Fibroblast of villous mesenchyme (primary cell): Measurements from ENCODE around the gene ARCN1. TPM values are rescaled to one million over a fixed set of nuclear protein-coding genes. Genes with fewer than 3 reads are reported as not detected.

Source experiments
- DNase-seq: peaks from one replicate; pipeline ENCODE4 v3.0.0-alpha.2; 2010; ENCODE audit warnings: low read depth
- H3K4me3 ChIP-seq: 2 replicates; pipeline ENCODE4 v1.5.1; 2011; ENCODE audit warnings: low read depth, mild to moderate bottlenecking, low read length
- CTCF ChIP-seq: IDR thresholded peaks from 2 replicates; pipeline ENCODE4 v1.5.1; 2012; ENCODE audit warnings: low read depth, mild to moderate bottlenecking, low read length; ENCODE audit not compliant: insufficient read depth
- total RNA-seq: library from RNA; depleted of rRNA; stranded (reverse); fragments of >200 nt; gene quantifications from 2 replicates; pipeline ENCODE4 v1.2.3, GENCODE V29; 2012

The ARCN1 gene
- total RNA-seq, 1 donor: 248 TPM

DNA sequence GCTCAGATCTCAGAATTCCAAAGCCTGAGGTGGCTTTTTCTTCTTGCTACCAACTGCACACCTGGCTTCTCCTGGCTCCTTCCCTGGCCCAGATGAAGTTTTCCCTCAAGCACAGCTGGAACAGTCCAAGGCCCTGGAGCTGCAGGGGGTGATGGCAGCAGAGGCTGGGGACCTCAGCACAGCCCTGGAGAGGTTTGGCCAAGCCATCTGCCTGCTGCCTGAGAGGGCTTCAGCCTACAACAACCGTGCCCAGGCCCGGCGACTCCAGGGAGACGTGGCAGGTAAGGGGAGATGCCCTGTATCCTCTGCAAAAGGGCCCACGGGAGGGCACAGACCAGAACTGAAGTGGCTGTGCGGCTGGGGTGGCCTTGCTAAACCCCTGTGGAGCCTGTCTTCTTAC lies 43.7 kb upstream of the ARCN1 start:
- no peak for TF ChIP-seq CTCF
- no peak for DNase-seq
- H3K4me3 ChIP-seq: no peak overlapping the region

DNA sequence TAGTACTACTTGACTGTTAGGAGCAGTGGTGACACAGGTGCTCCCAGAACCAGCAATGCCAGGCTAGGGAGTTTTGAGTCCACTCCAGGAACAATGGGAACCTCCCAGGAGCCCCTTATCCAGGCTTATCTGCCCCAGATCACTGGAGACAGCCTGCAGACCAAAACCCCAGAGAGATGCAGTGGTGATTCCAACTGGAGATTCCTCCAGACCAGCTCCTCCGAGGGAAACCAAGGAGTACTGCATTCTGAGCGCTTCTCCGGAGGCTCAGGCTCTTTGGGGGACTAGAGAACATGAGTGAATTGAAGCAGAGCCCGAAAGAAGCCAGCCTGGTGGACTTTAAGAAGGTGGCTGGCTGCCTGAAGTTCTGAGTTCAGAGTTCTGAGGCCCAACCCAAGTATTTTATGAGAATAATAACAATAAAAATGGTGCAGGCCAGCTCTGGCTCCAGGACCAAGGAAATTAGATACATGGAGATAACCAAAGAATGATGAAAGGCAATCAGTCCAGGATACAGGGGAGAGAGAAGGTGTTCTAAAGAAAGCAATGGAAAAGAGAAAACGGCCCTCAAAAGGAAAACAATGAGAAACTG lies 42.5 kb upstream of the ARCN1 start:
- TF ChIP-seq CTCF: no peak
- H3K4me3 ChIP-seq: peak overlapping the region; percentile 71
- no peak for DNase-seq

GRCh38 chr11:118530180-118530682 lies 42.0 kb upstream of the ARCN1 start:
- peak overlapping the region; percentile 71 for H3K4me3 ChIP-seq
- TF ChIP-seq CTCF: no peak
- no peak for DNase-seq

DNA sequence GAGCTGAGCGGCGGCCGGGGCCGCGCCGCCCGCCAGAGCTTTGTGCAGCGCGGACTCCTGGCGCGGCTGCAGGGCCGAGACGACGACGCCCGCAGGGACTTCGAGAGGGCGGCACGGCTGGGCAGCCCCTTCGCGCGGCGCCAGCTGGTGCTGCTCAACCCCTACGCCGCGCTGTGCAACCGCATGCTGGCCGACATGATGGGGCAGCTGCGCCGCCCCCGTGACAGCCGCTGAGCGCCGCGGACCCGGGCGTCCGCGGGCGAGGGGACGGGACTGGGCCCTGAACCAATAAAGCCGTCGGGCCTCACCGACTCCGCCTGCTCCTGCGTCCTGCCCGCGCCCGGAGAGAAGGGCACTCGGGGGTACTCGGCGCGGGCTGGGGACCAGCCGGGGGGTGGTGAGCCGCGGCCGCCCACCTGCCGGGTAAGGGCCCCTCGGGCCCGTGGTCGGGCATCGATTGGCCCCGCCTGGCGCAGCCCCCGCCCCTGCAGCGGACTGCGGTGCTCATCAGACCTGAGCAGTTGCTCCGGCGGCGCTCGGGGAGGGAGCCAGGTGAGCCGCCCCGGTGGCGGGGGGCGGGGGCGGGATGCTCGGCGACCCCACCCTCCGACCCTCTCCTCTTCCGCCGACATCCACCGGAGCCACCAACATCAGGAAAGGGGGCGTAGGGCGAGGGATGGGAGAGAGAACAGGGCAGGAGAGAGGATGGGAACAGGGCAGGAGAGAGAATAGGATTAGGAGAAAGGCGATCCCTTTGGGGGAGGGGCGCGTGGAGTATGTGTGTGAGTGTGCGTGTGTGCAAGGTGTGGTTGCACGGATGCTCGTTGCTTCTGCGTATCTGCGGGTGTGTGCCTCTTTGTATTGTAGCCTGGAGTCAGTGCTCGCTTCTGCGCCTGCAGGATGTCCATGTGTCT lies 41.3 kb upstream of the ARCN1 start, which contains the start of gene TMEM25:
Gene TMEM25 (plus strand): TSS at position 510 of the 914 bp plus-strand sequence. CDS start 610 bp downstream, outside the sequence.
- peak; percentile 47 for DNase-seq
- no peak for TF ChIP-seq CTCF
- H3K4me3 ChIP-seq: peak within 1 kb of the TSS; percentile 71

- no peak for DNase-seq
- H3K4me3 ChIP-seq: peak overlapping the region; percentile 71
- no peak for TF ChIP-seq CTCF
Observed at GRCh38 chr11:118531597-118532084, 40.6 kb upstream of the ARCN1 start.

DNA sequence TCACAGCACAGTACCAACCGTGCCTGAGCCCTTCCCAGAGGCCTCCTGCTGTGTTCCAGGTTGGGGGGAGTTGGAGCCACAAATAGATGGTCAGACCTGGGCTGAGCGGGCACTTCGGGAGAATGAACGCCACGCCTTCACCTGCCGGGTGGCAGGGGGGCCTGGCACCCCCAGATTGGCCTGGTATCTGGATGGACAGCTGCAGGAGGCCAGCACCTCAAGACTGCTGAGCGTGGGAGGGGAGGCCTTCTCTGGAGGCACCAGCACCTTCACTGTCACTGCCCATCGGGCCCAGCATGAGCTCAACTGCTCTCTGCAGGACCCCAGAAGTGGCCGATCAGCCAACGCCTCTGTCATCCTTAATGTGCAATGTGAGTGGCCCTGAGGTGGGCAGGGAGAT lies 40.1 kb upstream of the ARCN1 start:
- TF ChIP-seq CTCF: no peak
- no peak overlapping the region for H3K4me3 ChIP-seq
- no peak for DNase-seq
